GM19463 (cell line): ENCODE data around the gene ARHGAP8.
"Not testable (repeated sequence)": the region's sequence is repeated elsewhere in the genome, so short reads cannot be mapped to it uniquely, and the experiment has no call there.

Experiments used
- ATAC-seq: cut with Tn5 transposase; IDR thresholded peaks from one replicate; pipeline ENCODE4 v1.9.1; 2021; ENCODE audit warnings: mild to moderate bottlenecking, moderate library complexity; ENCODE audit not compliant: unreplicated experiment

The ARHGAP8 gene

DNA sequence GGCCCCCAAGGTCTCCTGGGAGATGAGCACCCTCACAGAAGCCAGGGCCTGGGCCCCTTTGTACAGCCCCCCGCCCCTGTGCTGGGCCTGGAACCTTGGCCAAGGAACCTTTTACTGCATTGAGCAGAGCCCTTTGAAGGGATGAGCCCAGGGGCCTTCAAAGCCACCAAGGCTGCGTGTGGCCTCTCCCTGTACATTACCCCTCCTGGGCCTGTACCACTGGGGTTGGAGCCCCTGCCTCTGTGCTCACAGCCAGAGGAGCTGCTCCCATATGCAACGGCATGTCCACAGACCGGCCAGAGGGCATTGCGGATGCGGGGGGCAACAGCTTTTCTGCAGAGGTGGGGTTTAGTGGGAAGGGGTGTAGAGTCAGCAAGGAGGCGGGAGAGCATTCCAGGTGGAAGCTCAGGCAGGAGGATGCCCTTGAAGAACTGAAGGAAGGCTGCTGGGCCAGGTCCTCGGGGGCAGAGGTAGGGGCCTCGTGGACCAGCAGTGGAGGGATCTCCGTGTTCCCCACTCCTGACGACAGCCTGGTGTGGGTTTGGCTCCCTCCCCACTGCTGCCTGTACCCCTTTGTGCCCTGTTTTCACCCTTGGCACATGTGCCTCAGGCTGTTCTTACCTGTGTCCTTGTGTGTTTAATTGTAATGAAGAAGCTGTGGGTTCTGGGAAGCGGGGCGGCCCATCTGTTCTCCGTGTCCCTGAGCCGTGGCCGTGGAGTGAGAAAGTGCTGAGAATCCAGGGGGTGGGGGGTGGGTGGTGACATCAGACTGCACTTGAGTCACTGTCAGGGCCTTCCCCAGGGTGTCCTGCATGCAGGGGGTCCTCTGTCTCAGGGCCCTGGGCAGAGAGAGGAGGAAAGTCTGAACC, 46.9 kb downstream of the ARHGAP8 start:
- no peak for ATAC-seq

- ATAC-seq, result not testable (repeated sequence)
These were observed 47.7 kb downstream of the ARHGAP8 start for GRCh38 chr22:44799946-44800634.

DNA sequence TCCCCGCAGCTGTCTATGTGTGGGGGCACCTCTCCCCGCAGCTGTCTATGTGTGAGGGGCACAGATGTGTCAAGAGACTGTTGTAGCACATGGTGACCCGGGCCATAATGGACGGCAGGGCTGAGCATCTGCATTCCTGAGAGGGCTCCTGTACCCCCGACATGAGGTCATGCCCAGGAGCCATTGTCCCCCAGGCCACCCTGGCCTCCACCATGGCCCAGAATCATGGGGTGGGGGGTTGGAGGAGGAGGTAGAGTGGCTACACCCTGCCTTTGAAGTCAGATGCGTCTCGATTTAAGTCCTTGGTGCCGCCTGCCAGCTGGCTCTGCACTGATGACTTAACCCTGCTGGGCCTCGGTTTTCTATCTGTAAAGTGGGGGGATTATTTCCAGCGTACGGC, 49.1 kb downstream of the ARHGAP8 start:
- no peak for ATAC-seq

GRCh38 chr22:44802071-44802700, 49.8 kb downstream of the ARHGAP8 start:
- ATAC-seq, result no peak

DNA sequence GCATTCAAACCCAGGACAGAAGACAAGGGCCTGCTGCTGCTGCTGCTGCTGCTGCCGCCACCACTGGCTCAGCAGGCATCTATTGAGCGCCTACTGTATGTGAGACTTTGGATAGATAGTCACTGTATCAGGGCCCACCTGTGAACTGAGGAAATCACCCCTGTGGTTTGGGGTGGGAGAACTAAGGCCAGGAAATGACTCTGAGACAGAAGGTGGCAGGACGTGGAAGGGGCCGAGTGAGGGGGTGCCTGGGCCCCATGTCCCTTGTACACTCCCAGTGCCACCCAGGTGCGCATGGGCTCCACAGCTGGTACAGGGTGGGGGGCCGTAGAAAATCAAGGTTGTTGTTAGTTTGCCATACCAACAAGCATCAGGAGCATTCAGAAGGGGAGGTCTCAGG, 50.6 kb downstream of the ARHGAP8 start:
- no peak for ATAC-seq

DNA sequence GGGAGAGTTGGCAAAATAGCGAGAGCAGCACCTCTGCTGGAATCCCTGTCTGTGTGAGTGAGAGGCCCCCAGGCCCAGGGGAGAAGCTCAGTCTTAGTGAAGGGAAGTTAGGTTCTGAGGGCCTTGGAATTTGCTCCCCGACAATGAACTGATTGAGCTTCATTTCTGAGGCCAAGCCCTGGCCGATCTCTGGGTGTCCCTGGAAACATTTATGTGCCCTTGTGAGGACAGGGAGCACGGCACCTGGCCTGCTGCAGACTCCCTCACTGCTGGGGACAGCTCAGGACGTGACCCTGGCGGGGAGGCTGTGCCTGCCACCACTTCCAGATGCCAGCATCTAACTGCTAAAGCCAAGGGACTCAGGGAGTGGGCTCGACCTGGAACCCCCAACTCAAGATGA, 52.0 kb downstream of the ARHGAP8 start:
- no peak for ATAC-seq

GRCh38 chr22:44805711-44806110, 53.3 kb downstream of the ARHGAP8 start:
- ATAC-seq, result no peak

GRCh38 chr22:44807232-44807631, 54.9 kb downstream of the ARHGAP8 start:
- ATAC-seq, result no peak

GRCh38 chr22:44807915-44808690, 55.7 kb downstream of the ARHGAP8 start:
- no peak for ATAC-seq

DNA sequence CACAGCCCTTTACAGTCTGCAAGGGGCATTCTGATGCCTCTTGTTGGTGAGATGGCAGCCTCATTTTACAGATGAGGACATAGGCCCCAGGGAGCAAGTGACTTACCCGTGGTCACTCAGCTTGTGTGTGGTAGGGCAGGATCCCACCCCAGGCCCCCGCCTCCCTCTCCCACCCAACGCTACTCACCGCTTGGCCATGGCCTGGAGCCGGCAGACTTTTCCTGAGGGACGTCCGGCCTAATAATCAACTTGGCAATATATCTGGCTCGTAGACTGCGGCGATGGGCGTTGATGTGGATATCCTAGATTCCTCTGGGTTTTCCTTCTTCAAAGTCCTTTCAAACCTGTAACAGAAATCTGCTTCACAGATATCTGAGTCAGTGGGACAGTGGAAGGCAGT, 57.1 kb downstream of the ARHGAP8 start:
- ATAC-seq, result no peak

- no peak for ATAC-seq
These were observed 58.8 kb downstream of the ARHGAP8 start for GRCh38 chr22:44811141-44811540.

- ATAC-seq, result no peak
These were observed 61.0 kb downstream of the ARHGAP8 start for GRCh38 chr22:44813416-44813815.

DNA sequence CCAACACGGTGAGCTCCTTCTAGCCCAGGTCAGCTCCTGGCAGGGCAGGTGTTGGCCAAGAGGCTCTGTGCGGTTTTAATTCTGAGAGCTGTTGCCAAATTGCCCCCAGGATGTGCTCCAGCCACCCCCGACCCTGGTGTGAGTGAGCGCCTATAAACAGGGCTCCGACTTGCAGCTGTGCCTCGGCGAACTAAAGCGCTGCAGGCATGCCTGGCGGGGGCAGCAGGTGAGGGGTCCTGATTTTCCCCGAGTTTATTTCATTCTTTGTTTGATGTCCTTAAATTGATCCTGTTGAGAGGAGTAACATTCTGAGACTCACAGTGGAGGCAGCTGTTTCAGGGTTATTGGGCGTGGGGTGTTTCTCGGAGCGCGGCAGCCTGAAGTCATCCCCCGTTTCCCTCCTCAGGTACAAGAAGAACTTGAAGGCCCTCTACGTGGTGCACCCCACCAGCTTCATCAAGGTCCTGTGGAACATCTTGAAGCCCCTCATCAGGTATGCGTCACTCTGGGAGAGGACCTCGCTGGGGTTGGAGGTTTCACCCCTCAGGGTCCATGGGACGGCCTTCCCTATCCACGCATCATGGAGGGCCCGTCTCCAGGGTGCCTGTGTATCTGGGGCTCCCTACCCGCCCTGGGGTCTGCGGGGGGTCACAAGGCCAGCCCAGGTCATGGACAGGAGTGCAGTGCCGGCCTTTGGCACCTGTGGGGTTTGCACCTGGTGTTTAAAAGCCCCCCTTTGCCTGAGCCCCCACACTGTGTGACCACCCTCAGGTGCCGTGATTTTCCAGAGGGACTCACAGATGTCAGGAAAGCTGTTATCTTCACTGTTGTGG, 62.1 kb downstream of the ARHGAP8 start:
- no peak for ATAC-seq

DNA sequence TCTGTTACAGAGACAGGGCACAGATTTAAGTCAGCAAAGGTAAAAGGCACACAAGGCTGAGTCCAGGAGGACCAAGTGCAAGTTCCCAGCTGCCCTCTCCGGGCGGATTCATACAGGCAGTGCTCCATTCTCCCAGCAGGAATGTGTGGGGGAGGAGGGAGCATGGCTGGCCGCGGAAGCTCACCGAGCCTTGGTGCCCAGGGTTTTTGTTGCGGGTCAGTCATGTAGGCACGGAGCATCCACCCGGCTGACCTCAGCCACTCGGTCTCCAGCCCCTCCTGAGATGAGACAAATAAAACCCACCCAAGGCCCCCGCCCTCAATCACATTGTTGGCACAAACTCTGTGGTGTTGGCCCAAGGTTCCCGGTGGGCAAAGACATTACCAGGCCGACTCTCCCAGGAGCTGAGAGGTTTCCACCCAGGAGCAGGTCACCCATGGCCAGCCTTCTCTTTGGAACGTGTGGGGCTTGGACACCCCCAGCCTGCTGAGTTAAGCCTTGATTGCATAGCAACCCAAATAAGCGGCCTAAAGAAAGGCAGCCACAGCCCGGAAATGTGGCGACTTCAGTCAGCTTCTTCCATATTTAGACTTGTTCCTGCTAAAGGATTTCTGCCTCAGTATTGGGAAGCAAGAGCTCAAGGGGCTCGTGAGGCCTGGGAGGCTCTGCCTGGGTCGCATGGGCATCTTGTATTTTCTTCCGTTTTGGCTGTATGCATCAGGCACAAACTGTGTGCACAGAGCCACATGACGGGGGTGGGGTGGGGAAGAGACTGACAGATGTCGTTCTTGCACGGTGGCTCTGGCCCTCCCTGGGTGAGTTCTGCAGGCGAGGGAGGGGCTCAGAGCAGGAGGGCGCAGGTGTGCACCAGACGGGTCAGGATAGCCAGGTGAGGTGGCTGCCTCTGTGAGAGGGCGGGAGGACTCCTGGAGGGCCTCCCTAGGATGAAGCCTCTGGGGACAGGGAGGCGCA, 63.0 kb downstream of the ARHGAP8 start:
- ATAC-seq, result no peak

DNA sequence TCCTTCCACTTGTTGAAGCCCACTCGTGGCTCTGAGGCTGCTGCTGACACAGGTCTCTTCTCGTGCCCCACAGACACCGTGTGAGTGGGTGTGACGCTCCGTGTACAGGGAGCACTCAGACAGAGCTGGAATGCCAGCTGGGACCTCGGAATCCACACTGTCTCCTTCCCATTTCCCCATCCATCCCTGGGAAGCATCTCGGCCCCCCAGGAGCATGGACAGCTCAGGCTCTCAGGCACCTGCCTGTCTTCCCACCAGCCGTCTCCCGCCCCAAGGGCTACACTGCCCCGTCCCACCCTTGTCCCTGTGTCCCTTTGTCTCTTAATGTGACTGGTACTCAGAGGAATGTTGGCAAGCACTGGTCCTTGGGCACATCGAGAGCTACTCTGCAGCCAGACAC, 63.8 kb downstream of the ARHGAP8 start:
- no peak for ATAC-seq

GRCh38 chr22:44818727-44819126, 66.4 kb downstream of the ARHGAP8 start:
- no peak for ATAC-seq

GRCh38 chr22:44819966-44820631, 67.7 kb downstream of the ARHGAP8 start:
- no peak for ATAC-seq

GRCh38 chr22:44821741-44822475, 69.5 kb downstream of the ARHGAP8 start:
- no peak for ATAC-seq
